ENCODE results near the gene CFAP61. TPM values are rescaled to one million over a fixed set of nuclear protein-coding genes. Genes with fewer than 3 reads are reported as not detected.
A peak's percentile ranks its signal among the peaks of the same experiment; 100 is the strongest.
"Not testable (repeated sequence)": the region's sequence is repeated elsewhere in the genome, so short reads cannot be mapped to it uniquely, and the experiment has no call there.

CFAP61 gene
- total RNA-seq (1 to 10 TPM in 3 of 9 donors, under 1 TPM in 3, not detected in 3; 0.53 to 3.6 (median 0.91) TPM), polyA plus RNA-seq (1 to 10 TPM in 2 of 3 donors, under 1 TPM in 1; 0.61 to 2.7 (median 1.6) TPM)
- long read RNA-seq, donor 1: 0 reads
- long read RNA-seq, donor 2: 0 reads
- long read RNA-seq, donor 3: 0 reads
- long read RNA-seq, donor 4: 0 reads
- long read RNA-seq, donor 5: 0 reads
- long read RNA-seq, donor 6, partial matches to known transcripts: 2 of 2 reads
- long read RNA-seq, donor 6, other reads (novel, unspliced or antisense): 0 of 2 reads
- long read RNA-seq, donor 7: 0 reads
- long read RNA-seq, donor 8: 0 reads
- long read RNA-seq, donor 9: 0 reads
- long read RNA-seq, donor 10: 0 reads

GRCh38 chr20:20052074-20052970, at the start of gene CFAP61, which contains the start of gene CRNKL1:
Gene CFAP61, plus strand, starts transcription at chr20:20052532. Its CDS starts 4,122 bp downstream, at chr20:20056654.
Gene CRNKL1, minus strand, starts transcription at chr20:20052466. Its CDS starts 124 bp downstream, at chr20:20052342.
- Histone ChIP-seq H3K27me3 (no peaks in the 10 kb centered on the region), H3K4me3 (peak within 1 kb of the TSS; percentile 76 to 98 (median 86)), H3K36me3 (replicated peaks in 1 of 2) (peaks cover 0 to 31% of the 10 kb centered on the region in 2 donors), H3K9me3 (replicated peaks in 1 of 3) (no peaks in the 10 kb centered on the region), H3K27ac (peak within 1 kb of the TSS; percentile 77 to 86 (median 82)), H3K4me1 (replicated peaks in 1 of 2) (peaks cover 7 to 19% of the 10 kb centered on the region in 2 donors)
- peak; percentile 97 to 99 (median 98) for DNase-seq
- TF ChIP-seq CTCF (IDR thresholded peaks at IDR 0.05) (peak in 3 of 6 experiments; percentile 14 to 45 (median 32)), POLR2A (IDR thresholded peaks at IDR 0.05) (peak in 1 of 2 donors; percentile 48)
- 0 to 1% (median 0%) methylated on average over 31 to 67 of the region's 67 CpGs for WGBS, 4 donors
- intact Hi-C loops (cut with DNase I): loop anchor here in 1 of 2 donors (5.0 kb wide), 1 partner anchor 35 kb away; the partner anchor contains the start of gene NAA20

GRCh38 chr20:20003031-20003954, 49.0 kb upstream of the CFAP61 start:
- peak overlapping the region in 4 of 5 donors; percentile 11 to 67 (median 61) for H3K27ac ChIP-seq
- 43 to 51% (median 48%) methylated on average over 23 of the region's 23 CpGs for WGBS, 4 donors
- peaks cover 0 to 26% of the 10 kb centered on the region in 2 donors for H3K36me3 ChIP-seq (replicated peaks in 1 of 2)
- no peaks in the 10 kb centered on the region for H3K27me3 ChIP-seq
- H3K4me1 ChIP-seq (replicated peaks in 1 of 2): peaks cover 33 to 34% of the 10 kb centered on the region in 2 donors
- DNase-seq: peak in 4 of 7 donors; percentile 39 to 69 (median 54)
- H3K4me3 ChIP-seq: peak overlapping the region in 1 of 4 donors; percentile 34
- no peak for TF ChIP-seq CTCF (IDR thresholded peaks at IDR 0.05)
- TF ChIP-seq POLR2A (IDR thresholded peaks at IDR 0.05): peak in 1 of 2 donors; percentile 4
- no peaks in the 10 kb centered on the region for H3K9me3 ChIP-seq (replicated peaks in 1 of 3)
- intact Hi-C loops (cut with DNase I): no loop called here

- H3K4me3 ChIP-seq: peak overlapping the region in 1 of 4 donors; percentile 34
- peaks cover 0 to 19% of the 10 kb centered on the region in 2 donors for H3K36me3 ChIP-seq (replicated peaks in 1 of 2)
- intact Hi-C loops (cut with DNase I); DNase-seq; H3K27me3 ChIP-seq; H3K9me3 ChIP-seq (replicated peaks in 1 of 3): not testable (repeated sequence)
- 62 to 70% (median 66%) methylated on average over 6 of the region's 6 CpGs for WGBS, 4 donors
- H3K27ac ChIP-seq: peak overlapping the region in 4 of 5 donors; percentile 11 to 67 (median 61)
- H3K4me1 ChIP-seq (replicated peaks in 1 of 2): peaks cover 31 to 34% of the 10 kb centered on the region in 2 donors
These were observed 48.4 kb upstream of the CFAP61 start for GRCh38 chr20:20003955-20004322.

- intact Hi-C loops (cut with DNase I): no loop called here
- no peak for DNase-seq
- TF ChIP-seq CTCF (IDR thresholded peaks at IDR 0.05) (no peak), POLR2A (IDR thresholded peaks at IDR 0.05) (no peak)
- Histone ChIP-seq H3K27me3 (no peaks in the 10 kb centered on the region), H3K27ac (no peak overlapping the region), H3K36me3 (replicated peaks in 1 of 2) (peaks cover 0 to 15% of the 10 kb centered on the region in 2 donors), H3K9me3 (replicated peaks in 1 of 3) (no peaks in the 10 kb centered on the region), H3K4me1 (replicated peaks in 1 of 2) (peaks cover 21 to 29% of the 10 kb centered on the region in 2 donors), H3K4me3 (no peak overlapping the region)
- WGBS, 4 donors: 76 to 83% (median 79%) methylated on average over 7 of the region's 7 CpGs
These were observed 47.0 kb upstream of the CFAP61 start for GRCh38 chr20:20005342-20005741.

All from adrenal gland (tissue), 19 donors.